GM12878 (cell line): ENCODE measurements around the gene HOXD11. TPM values are rescaled to one million over a fixed set of nuclear protein-coding genes. Genes with fewer than 3 reads are reported as not detected.

Experiments used
- ATAC-seq: fragments of 200-7000 bp; cut with Tn5 transposase; 3 replicates; pipeline ENCODE4 v1.9.1; 2020; ENCODE audit warnings: mild to moderate bottlenecking, moderate library complexity
- BruUV-seq: library from RNA; stranded (reverse); fragments of 400-500 nt; replicated peaks from 2 replicates; lab custom pipeline; 2021; lab: Mats Ljungman, UMichigan
- CTCF ChIA-PET: fragments of 300-600 bp; sonication (Branson Sonifier 250); formaldehyde crosslinking; extraction: SDS; loops from one replicate; lab custom pipeline; 2021; ENCODE audit warnings: inconsistent platforms; lab: Yijun Ruan, JAX
- POLR2A ChIA-PET: fragments of 350-600 bp; formaldehyde crosslinking; extraction: SDS; loops from one replicate; lab custom pipeline; 2021; ENCODE audit warnings: inconsistent platforms; lab: Charles Lee
- RAD21 ChIA-PET: fragments of 300-600 bp; sonication (Branson Sonifier 250); formaldehyde crosslinking; loops from one replicate; lab custom pipeline; 2023; ENCODE audit warnings: antibody characterized with exemption; ENCODE audit not compliant: unreplicated experiment; lab: Charles Lee
- SMC1A ChIA-PET: fragments of 300-600 bp; sonication (Branson Sonifier 250); formaldehyde crosslinking; loops from one replicate; lab custom pipeline; 2023; ENCODE audit not compliant: unreplicated experiment, uncharacterized antibody; lab: Charles Lee
- DNase-seq: peaks from one replicate; pipeline ENCODE4 v3.0.0-alpha.2; 2011; ENCODE audit warnings: low read depth, low spot score
- FAIRE-seq: peaks from 3 replicates; lab custom pipeline; 2011; peaks lifted over from hg19 to GRCh38; lab: Jason Lieb, UNC
- H2AFZ ChIP-seq: 2 replicates; pipeline ENCODE4 v1.6.0; 2011; ENCODE audit warnings: low read depth, low read length, control low read depth; ENCODE audit not compliant: control insufficient read depth
- H3K27ac ChIP-seq: 2 replicates; pipeline ENCODE4 v1.5.1; 2011; ENCODE audit warnings: control low read depth; ENCODE audit not compliant: control insufficient read depth, insufficient read depth
- H3K27me3 ChIP-seq, 2 experiments: replicated peaks in 1 of 2; 2 replicates each; pipeline versions ENCODE4 v1.6.0 to v1.6.1; 2011; ENCODE audit warnings: low read length in 1 of 2; ENCODE audit not compliant: control insufficient read depth in 2 of 2, insufficient read depth in 2 of 2
- H3K36me3 ChIP-seq, 2 experiments: 2 replicates each; pipeline ENCODE4 v1.5.1; 2011; ENCODE audit warnings: low read length in 1 of 2; ENCODE audit not compliant: control insufficient read depth in 2 of 2, insufficient read depth in 2 of 2
- H3K4me1 ChIP-seq: 2 replicates; pipeline ENCODE4 v1.6.1; 2011; ENCODE audit warnings: mild to moderate bottlenecking, low read length, moderate library complexity, mixed read lengths; ENCODE audit not compliant: control insufficient read depth, insufficient read depth
- H3K4me2 ChIP-seq: 2 replicates; pipeline ENCODE4 v1.6.0; 2011; ENCODE audit warnings: control low read depth; ENCODE audit not compliant: control insufficient read depth, insufficient read depth
- H3K4me3 ChIP-seq: fragments of 200-600 bp; sonication (generic); 2 replicates; pipeline ENCODE4 v1.5.1; 2016
- H3K79me2 ChIP-seq: 2 replicates; pipeline ENCODE4 v1.6.0; 2011; ENCODE audit warnings: low read length; ENCODE audit not compliant: control insufficient read depth, insufficient read depth
- H3K9ac ChIP-seq: 2 replicates; pipeline ENCODE4 v1.8.0; 2011; ENCODE audit warnings: low read length, control low read depth, mixed read lengths; ENCODE audit not compliant: control insufficient read depth, insufficient read depth
- H3K9me3 ChIP-seq: replicated peaks from 3 replicates; pipeline ENCODE4 v1.5.1; 2011; ENCODE audit warnings: mild to moderate bottlenecking, low read length; ENCODE audit not compliant: control insufficient read depth, insufficient read depth
- H4K20me1 ChIP-seq: 2 replicates; pipeline ENCODE4 v1.6.0; 2011; ENCODE audit not compliant: control insufficient read depth, insufficient read depth
- CBFB ChIP-seq: IDR thresholded peaks from 2 replicates; pipeline ENCODE4 v1.6.1; 2016; ENCODE audit warnings: antibody characterized with exemption, low read depth
- CBX3 ChIP-seq: fragments of 200-600 bp; sonication (generic); IDR thresholded peaks from 2 replicates; pipeline ENCODE4 v1.6.1; 2016; ENCODE audit warnings: low read depth, borderline replicate concordance
- CBX5 ChIP-seq: sonication (generic); IDR thresholded peaks from 2 replicates; pipeline ENCODE4 v1.6.1; 2016; ENCODE audit warnings: low read depth, moderate library complexity, mild to moderate bottlenecking, inconsistent platforms
- HDAC2 ChIP-seq: fragments of 200-600 bp; sonication (generic); IDR thresholded peaks from 2 replicates; pipeline ENCODE4 v1.6.1; 2017
- HDGF ChIP-seq: fragments of 450-650 bp; IDR thresholded peaks from 2 replicates; pipeline ENCODE4 v1.6.1; 2016; ENCODE audit warnings: antibody characterized with exemption
- IRF4 ChIP-seq: IDR thresholded peaks from 2 replicates; pipeline ENCODE4 v1.6.1; 2011; ENCODE audit warnings: low read depth, low read length
- JUNB ChIP-seq: IDR thresholded peaks from 2 replicates; pipeline ENCODE4 v1.6.1; 2016; ENCODE audit warnings: antibody characterized with exemption, mild to moderate bottlenecking
- MEF2A ChIP-seq: IDR thresholded peaks from 2 replicates; pipeline ENCODE4 v1.6.1; 2011; ENCODE audit warnings: low read depth, mild to moderate bottlenecking, low read length, moderate library complexity; ENCODE audit not compliant: insufficient read depth
- NFYB ChIP-seq: IDR thresholded peaks from 2 replicates; pipeline ENCODE4 v1.6.1; 2011; ENCODE audit warnings: low read depth, mild to moderate bottlenecking, low read length, improper control_type of control experiment, moderate library complexity; ENCODE audit not compliant: insufficient read depth
- POU2F2 ChIP-seq: IDR thresholded peaks from 3 replicates; pipeline ENCODE4 v1.6.1; 2011; ENCODE audit warnings: low read depth, mild to moderate bottlenecking, low read length, borderline replicate concordance
- RB1 ChIP-seq: fragments of 450-650 bp; formaldehyde crosslinking; IDR thresholded peaks from 2 replicates; pipeline ENCODE4 v1.6.1; 2017; ENCODE audit warnings: mild to moderate bottlenecking, borderline replicate concordance
- RELA ChIP-seq: fragments of 450-650 bp; IDR thresholded peaks from 2 replicates; pipeline ENCODE4 v1.8.0; 2014; ENCODE audit warnings: borderline replicate concordance; ENCODE audit not compliant: partially characterized antibody
- SIN3A ChIP-seq: IDR thresholded peaks from 2 replicates; pipeline ENCODE4 v1.6.1; 2012; ENCODE audit warnings: low read depth, low read length, improper control_type of control experiment
- SMAD1 ChIP-seq: fragments of 450-650 bp; IDR thresholded peaks from 2 replicates; pipeline ENCODE4 v1.6.1; 2018; ENCODE audit warnings: mild to moderate bottlenecking, low read depth; ENCODE audit not compliant: partially characterized antibody
- SMARCA5 ChIP-seq: fragments of 450-650 bp; IDR thresholded peaks from 2 replicates; pipeline ENCODE4 v1.6.1; 2017; ENCODE audit warnings: mild to moderate bottlenecking
- SREBF2 ChIP-seq: IDR thresholded peaks from 2 replicates; pipeline ENCODE4 v1.6.1; 2012; ENCODE audit warnings: mild to moderate bottlenecking, low read length
- TARDBP ChIP-seq: IDR thresholded peaks from 2 replicates; pipeline ENCODE4 v1.6.1; 2016; ENCODE audit warnings: borderline replicate concordance
- TBL1XR1 ChIP-seq: IDR thresholded peaks from 2 replicates; pipeline ENCODE4 v1.6.1; 2012; ENCODE audit warnings: low read depth, low read length, improper control_type of control experiment
- ZNF384 ChIP-seq: IDR thresholded peaks from 2 replicates; pipeline ENCODE4 v1.6.1; 2012; ENCODE audit warnings: low read depth, mild to moderate bottlenecking, low read length, improper control_type of control experiment, borderline replicate concordance
- WGBS: methylation state at CpG from one replicate; pipeline ENCODE4 v1.1.6; 2016; ENCODE audit warnings: low lambda C conversion rate; ENCODE audit not compliant: insufficient replicate concordance, insufficient coverage; ENCODE audit errors: missing lambda C conversion rate; 5-methylcytosine and 5-hydroxymethylcytosine counted together
- in situ Hi-C: fragments of 300-500 bp; cut with MboI; formaldehyde crosslinking; loops from 9 replicates; pipeline ENCODE4 v1.14.3; 2018; ENCODE audit warnings: mixed read lengths
- intact Hi-C: fragments of 100-400 bp; cut with micrococcal nuclease; formaldehyde crosslinking; loops from one replicate; pipeline ENCODE4 v1.14.2; 2022; ENCODE audit not compliant: unreplicated experiment
- polyA plus RNA-seq, 11 experiments: library from polyadenylated mRNA; depleted of rRNA in 4 of 11; unstranded in 6 of 11; stranded (reverse) in 5 of 11; fragments of >200 nt; fragmentation: Nextera tagmentation in 4 of 11; fragmentation: Illumina TruSeq in 1 of 11; extraction: Ambion mirVana in 4 of 11; extraction: Trizol in 1 of 11; gene quantifications; 1 replicate in 1 of 11; 2 replicates in 10 of 11; pipeline versions ENCODE4 v1.2.1 to v1.2.3, GENCODE V29; 2011 to 2016; ENCODE audit warnings: inconsistent platforms in 2 of 11, missing spikeins in 2 of 11, low read depth in 1 of 11
- total RNA-seq, 4 experiments: library from RNA; depleted of rRNA in 3 of 4; stranded (reverse); fragments of >200 nt in 3 of 4; fragmentation: Illumina TruSeq in 1 of 4; extraction: Trizol in 1 of 4; gene quantifications; 2 replicates each; pipeline versions ENCODE4 v1.2.1 to v1.2.3, GENCODE V29; 2013 to 2021
- TF ChIP-seq, protein P1 (sequence below): fragments of 450-650 bp; IDR thresholded peaks from 2 replicates; pipeline ENCODE4 v1.6.1; 2017; ENCODE audit warnings: low read depth, mild to moderate bottlenecking, moderate library complexity

HOXD11 gene
- total and polyA plus RNA-seq, 10 of the 15 experiments (the other 5 are each of a cell fraction or from before 2014, with no cell fraction given): not detected

DNA sequence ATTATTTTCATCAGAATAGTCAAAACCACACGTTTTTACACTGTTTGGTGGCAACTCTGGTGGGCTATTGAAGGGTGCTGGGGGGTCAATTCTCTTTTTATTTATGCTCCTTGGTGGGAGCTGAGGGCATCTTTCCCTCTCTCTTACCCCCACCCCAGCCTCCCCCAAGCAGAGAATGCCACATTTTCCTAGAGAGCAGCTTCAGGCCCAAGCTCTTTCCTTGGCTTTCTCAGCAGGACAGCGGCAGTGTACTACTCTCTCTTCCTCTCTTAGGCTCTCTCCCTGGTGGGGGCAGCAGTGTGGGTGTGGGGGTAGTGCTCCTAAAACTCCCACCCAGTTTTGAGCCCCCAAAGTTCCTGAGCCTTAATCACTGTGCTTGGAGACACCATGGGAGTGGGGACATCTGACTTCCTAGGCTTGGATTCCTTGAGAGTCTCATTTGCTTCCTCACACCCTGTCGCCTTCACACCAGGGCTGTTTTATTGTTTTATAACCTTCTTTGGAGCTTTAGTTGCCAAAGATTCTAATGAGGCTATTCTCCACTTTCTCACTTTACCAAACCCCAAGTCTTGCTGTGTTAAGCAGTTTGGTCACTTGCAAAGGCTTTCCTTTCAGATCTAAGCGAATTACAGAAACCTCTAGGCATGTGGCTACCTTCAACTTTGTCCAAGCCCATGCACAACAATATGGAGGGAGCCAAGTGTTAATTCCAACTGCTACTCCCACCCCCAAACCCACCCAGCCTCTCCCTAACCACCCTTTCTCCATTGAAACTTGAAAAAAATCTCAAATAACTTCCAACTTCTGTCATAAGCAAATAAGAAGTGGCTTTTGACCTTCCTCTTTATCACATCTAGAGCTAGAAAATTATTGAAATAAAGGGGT, 38.2 kb downstream of the HOXD11 start (continued):
- TF ChIP-seq SMAD1 (no peak), POU2F2 (no peak), RELA (no peak)
- TF ChIP-seq, all 136 proteins: peak for 0

DNA sequence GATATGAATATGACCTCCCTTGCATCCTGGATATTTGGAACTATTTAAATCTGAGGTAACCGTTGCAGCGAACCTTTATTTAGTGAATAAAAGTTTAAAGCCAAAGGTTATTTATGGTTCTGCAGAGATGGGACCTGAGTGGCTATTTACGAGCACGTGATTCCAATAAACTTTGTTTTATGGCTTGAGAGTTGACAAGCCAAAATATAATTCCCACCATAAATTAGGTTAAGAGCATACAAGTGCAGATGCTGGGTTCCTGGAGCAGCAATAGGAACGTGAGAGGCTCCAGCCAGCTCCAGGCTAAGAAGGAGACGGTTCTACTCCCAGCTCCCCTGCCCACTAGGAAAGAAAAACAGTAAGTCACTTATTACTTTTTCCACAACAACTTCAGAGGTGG, 39.0 kb downstream of the HOXD11 start:
- H3K4me3 ChIP-seq: no peak overlapping the region
- H3K9ac ChIP-seq: no peak overlapping the region
- 17% methylated on average over 6 of the region's 6 CpGs for WGBS
- ChIA-PET POLR2A (no interaction called here), SMC1A (interaction anchor here (1.0 to 4.6 kb wide), 3 partner anchors 310 to 506 kb away, joined by 3 to 34 read pairs (median 25); no protein-coding TSS in a partner anchor), CTCF (interaction anchor here (4.9 to 8.6 kb wide), 2 partner anchors 308 to 408 kb away, joined by 39 to 157 read pairs; no protein-coding TSS in a partner anchor), RAD21 (no interaction called here)
- H3K9me3 ChIP-seq: no peaks in the 10 kb centered on the region
- no peaks in the 10 kb centered on the region for H4K20me1 ChIP-seq
- BruUV-seq: no TSS peak
- no peak overlapping the region for H3K27ac ChIP-seq
- H3K27me3 ChIP-seq: peaks cover 10 to 28% of the 10 kb centered on the region in 2 experiments
- ATAC-seq (no peak), DNase-seq (no peak), FAIRE-seq (no peak)
- in situ Hi-C loops: loop anchor here (25.0 kb wide), 1 partner anchor 1191 kb away; no protein-coding TSS in a partner anchor
- H3K36me3 ChIP-seq: no peaks in the 10 kb centered on the region
- no peaks in the 10 kb centered on the region for H3K4me1 ChIP-seq
- TF ChIP-seq HDGF: no peak
- TF ChIP-seq SIN3A: no peak
- TF ChIP-seq, protein P1, sequence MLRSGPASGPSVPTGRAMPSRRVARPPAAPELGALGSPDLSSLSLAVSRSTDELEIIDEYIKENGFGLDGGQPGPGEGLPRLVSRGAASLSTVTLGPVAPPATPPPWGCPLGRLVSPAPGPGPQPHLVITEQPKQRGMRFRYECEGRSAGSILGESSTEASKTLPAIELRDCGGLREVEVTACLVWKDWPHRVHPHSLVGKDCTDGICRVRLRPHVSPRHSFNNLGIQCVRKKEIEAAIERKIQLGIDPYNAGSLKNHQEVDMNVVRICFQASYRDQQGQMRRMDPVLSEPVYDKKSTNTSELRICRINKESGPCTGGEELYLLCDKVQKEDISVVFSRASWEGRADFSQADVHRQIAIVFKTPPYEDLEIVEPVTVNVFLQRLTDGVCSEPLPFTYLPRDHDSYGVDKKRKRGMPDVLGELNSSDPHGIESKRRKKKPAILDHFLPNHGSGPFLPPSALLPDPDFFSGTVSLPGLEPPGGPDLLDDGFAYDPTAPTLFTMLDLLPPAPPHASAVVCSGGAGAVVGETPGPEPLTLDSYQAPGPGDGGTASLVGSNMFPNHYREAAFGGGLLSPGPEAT: no peak
- TF ChIP-seq SMARCA5: no peak
- no peak for TF ChIP-seq SREBF2
- no peak for TF ChIP-seq JUNB
- no peak for TF ChIP-seq ZNF384
- no peak for TF ChIP-seq RB1
- no peak for TF ChIP-seq NFYB
- no peak for TF ChIP-seq CBX5
- no peak for TF ChIP-seq CBFB
- no peak for TF ChIP-seq IRF4
- no peak for TF ChIP-seq HDAC2
- TF ChIP-seq CBX3: no peak
- no peak for TF ChIP-seq TBL1XR1
- no peak for TF ChIP-seq MEF2A
- no peak for TF ChIP-seq TARDBP
- H3K79me2 ChIP-seq: no peaks in the 10 kb centered on the region
- H3K4me2 ChIP-seq: no peak overlapping the region
- no peak overlapping the region for H2AFZ ChIP-seq
- intact Hi-C loops: no loop called here
